Spinal cord (tissue), 10 donors: ENCODE results near the gene EPB41L2. TPM values are rescaled to one million over a fixed set of nuclear protein-coding genes. Genes with fewer than 3 reads are reported as not detected.

Experiments
- DNase-seq, 6 donors: peaks; one replicate each; pipeline versions ENCODE4 v3.0.0 to v3.0.0-alpha.2; 2013 to 2015; ENCODE audit warnings: low spot score in 6 of 6, low read depth in 4 of 6
- H3K27ac ChIP-seq: one replicate; pipeline ENCODE4 v1.5.1; 2013; ENCODE audit warnings: low read depth, low read length, control low read depth
- H3K27me3 ChIP-seq: one replicate; pipeline ENCODE4 v1.6.1; 2013; ENCODE audit warnings: low read length; ENCODE audit not compliant: control insufficient read depth, insufficient read depth
- H3K36me3 ChIP-seq: one replicate; pipeline ENCODE4 v1.6.1; 2013; ENCODE audit warnings: low read length; ENCODE audit not compliant: control insufficient read depth, insufficient read depth
- H3K4me1 ChIP-seq: one replicate; pipeline ENCODE4 v1.6.1; 2013; ENCODE audit warnings: low read length; ENCODE audit not compliant: control insufficient read depth, insufficient read depth
- H3K4me3 ChIP-seq: one replicate; pipeline ENCODE4 v1.5.1; 2013; ENCODE audit warnings: low read depth, low read length, control low read depth
- H3K9me3 ChIP-seq: one replicate; pipeline ENCODE4 v1.6.1; 2013; ENCODE audit warnings: low read length; ENCODE audit not compliant: control insufficient read depth, insufficient read depth
- WGBS: methylation state at CpG from one replicate; pipeline ENCODE4 v1.1.5; 2013; ENCODE audit warnings: missing lambda C conversion rate; ENCODE audit not compliant: insufficient coverage; 5-methylcytosine and 5-hydroxymethylcytosine counted together
- polyA plus RNA-seq, 2 donors: library from polyadenylated mRNA; unstranded; fragments of 120-200 nt; gene quantifications; one replicate each; pipeline ENCODE4 v1.2.1, GENCODE V29; 2013; ENCODE audit not compliant: insufficient read length in 2 of 2
- total RNA-seq, 2 donors: library from RNA; depleted of rRNA in 1 of 2; stranded (reverse); fragments of 120-200 nt in 1 of 2; fragments of >200 nt in 1 of 2; gene quantifications; one replicate each; pipeline versions ENCODE4 v1.2.3 to v1.2.4, GENCODE V29; 2013 to 2014
- donor health status: healthy.

EPB41L2 gene
- total and polyA plus RNA-seq, 4 donors, result 122 to 311 (median 267) TPM

- Histone ChIP-seq H3K4me1 (peaks cover under 1% of the 10 kb centered on the region), H3K4me3 (no peak overlapping the region), H3K36me3 (no peaks in the 10 kb centered on the region), H3K27ac (no peak overlapping the region), H3K27me3 (no peaks in the 10 kb centered on the region), H3K9me3 (no peaks in the 10 kb centered on the region)
- no peak for DNase-seq
Measured at GRCh38 chr6:130965656-130966055, 97.4 kb downstream of the EPB41L2 start.

DNA sequence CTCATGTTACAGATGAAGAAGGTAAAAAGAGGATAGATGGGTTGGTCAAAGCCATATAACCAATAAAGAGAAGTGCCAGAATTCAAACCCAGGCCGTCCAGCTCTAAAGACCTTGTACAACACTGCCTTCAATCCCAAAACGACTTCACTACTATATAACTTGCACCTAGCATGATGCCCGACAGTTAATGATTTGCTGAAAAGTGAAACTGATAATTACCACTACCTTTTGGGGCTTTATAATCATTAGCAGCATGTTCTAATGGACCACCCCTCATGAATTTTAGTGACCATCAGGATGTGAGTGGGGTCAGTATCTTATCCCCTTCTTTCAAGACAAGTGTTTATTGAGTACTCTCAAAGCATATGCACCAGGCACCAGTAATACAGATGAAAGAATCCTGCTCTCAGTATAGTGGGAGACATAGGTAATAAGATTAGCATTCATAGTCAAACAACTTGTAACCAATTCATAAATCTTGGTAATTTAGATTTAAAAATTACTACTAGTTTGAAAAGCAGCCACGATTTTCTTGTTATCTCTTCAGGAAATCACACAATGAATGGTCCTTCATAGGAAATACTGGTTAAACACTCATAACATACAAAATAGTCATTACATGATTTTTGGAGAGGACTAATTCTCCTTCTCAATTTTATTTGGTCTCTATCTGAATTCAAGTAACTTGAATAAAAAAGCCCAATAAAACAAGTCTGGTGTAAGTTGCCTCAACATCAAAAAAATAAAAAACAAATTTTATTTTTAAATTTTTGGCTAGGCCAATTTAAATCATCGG is 98.0 kb downstream of the EPB41L2 start:
- H3K27ac ChIP-seq, result no peak overlapping the region
- H3K27me3 ChIP-seq, result no peaks in the 10 kb centered on the region
- DNase-seq, result no peak
- H3K4me1 ChIP-seq, result no peaks in the 10 kb centered on the region
- no peak overlapping the region for H3K4me3 ChIP-seq
- no CpG with 5 or more reads among the region's 5 CpGs for WGBS
- H3K36me3 ChIP-seq, result no peaks in the 10 kb centered on the region
- H3K9me3 ChIP-seq, result no peaks in the 10 kb centered on the region

- Histone ChIP-seq H3K27ac (no peak overlapping the region), H3K4me3 (no peak overlapping the region), H3K9me3 (no peaks in the 10 kb centered on the region), H3K36me3 (no peaks in the 10 kb centered on the region), H3K27me3 (no peaks in the 10 kb centered on the region), H3K4me1 (no peaks in the 10 kb centered on the region)
- no CpG with 5 or more reads among the region's 2 CpGs for WGBS
- DNase-seq, result no peak
Measured at GRCh38 chr6:130964289-130964688, 98.8 kb downstream of the EPB41L2 start.

- H3K36me3 ChIP-seq, result no peaks in the 10 kb centered on the region
Measured at GRCh38 chr6:130962966-130963365, 100.1 kb downstream of the EPB41L2 start.

GRCh38 chr6:130961148-130961547 is 101.9 kb downstream of the EPB41L2 start:
- Histone ChIP-seq H3K4me1 (no peaks in the 10 kb centered on the region), H3K4me3 (no peak overlapping the region), H3K27me3 (no peaks in the 10 kb centered on the region), H3K9me3 (no peaks in the 10 kb centered on the region), H3K36me3 (no peaks in the 10 kb centered on the region), H3K27ac (no peak overlapping the region)
- no CpG with 5 or more reads among the region's 3 CpGs for WGBS
- no peak for DNase-seq

More at GRCh38 chr6:130962966-130963365, 100.1 kb downstream of the EPB41L2 start:
- Histone ChIP-seq H3K4me3 (no peak overlapping the region), H3K27ac (no peak overlapping the region), H3K27me3 (no peaks in the 10 kb centered on the region), H3K4me1 (no peaks in the 10 kb centered on the region), H3K9me3 (no peaks in the 10 kb centered on the region)
- DNase-seq, result no peak
- 30% methylated on average over 2 of the region's 2 CpGs for WGBS

- Histone ChIP-seq H3K9me3 (no peaks in the 10 kb centered on the region), H3K4me3 (no peak overlapping the region), H3K36me3 (no peaks in the 10 kb centered on the region), H3K27ac (no peak overlapping the region), H3K27me3 (no peaks in the 10 kb centered on the region), H3K4me1 (no peaks in the 10 kb centered on the region)
- 86% methylated on average over 1 of the region's 1 CpG for WGBS
- DNase-seq, result no peak
Measured at GRCh38 chr6:130959951-130960350, 103.1 kb downstream of the EPB41L2 start.

GRCh38 chr6:130958468-130958867 is 104.6 kb downstream of the EPB41L2 start:
- Histone ChIP-seq H3K4me1 (no peaks in the 10 kb centered on the region), H3K9me3 (no peaks in the 10 kb centered on the region), H3K27me3 (no peaks in the 10 kb centered on the region), H3K36me3 (no peaks in the 10 kb centered on the region), H3K27ac (no peak overlapping the region), H3K4me3 (no peak overlapping the region)
- WGBS, result 88% methylated on average over 1 of the region's 2 CpGs
- DNase-seq, result no peak

DNA sequence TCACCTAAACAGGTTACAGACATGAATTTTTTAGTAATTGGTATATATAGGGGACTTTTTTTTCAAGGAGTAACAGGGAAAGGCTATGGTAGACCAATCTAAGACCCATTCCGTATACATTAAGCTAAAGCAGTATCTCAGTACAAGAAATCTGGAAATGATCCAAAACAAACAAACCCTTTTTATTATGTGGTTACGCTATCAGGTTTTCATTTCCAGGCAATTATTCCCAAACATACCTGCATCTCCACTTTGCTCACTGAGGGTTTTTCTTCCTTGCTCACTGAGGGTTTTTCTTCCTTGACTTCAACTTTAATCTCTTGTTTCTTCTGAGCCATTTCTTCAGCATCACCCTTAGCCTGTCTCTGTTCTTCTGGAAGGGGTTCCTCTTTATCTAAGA is 107.3 kb downstream of the EPB41L2 start:
- 100% methylated on average over 1 of the region's 2 CpGs for WGBS
- no peak for DNase-seq
- Histone ChIP-seq H3K4me1 (no peaks in the 10 kb centered on the region), H3K9me3 (no peaks in the 10 kb centered on the region), H3K4me3 (no peak overlapping the region), H3K36me3 (no peaks in the 10 kb centered on the region), H3K27me3 (no peaks in the 10 kb centered on the region), H3K27ac (no peak overlapping the region)

- Histone ChIP-seq H3K4me1 (peaks cover 2% of the 10 kb centered on the region), H3K9me3 (no peaks in the 10 kb centered on the region), H3K36me3 (no peaks in the 10 kb centered on the region), H3K27ac (no peak overlapping the region), H3K4me3 (no peak overlapping the region), H3K27me3 (no peaks in the 10 kb centered on the region)
- DNase-seq, result no peak
- no CpG with 5 or more reads among the region's 1 CpG for WGBS
Measured at GRCh38 chr6:130949553-130949952, 113.5 kb downstream of the EPB41L2 start.

DNA sequence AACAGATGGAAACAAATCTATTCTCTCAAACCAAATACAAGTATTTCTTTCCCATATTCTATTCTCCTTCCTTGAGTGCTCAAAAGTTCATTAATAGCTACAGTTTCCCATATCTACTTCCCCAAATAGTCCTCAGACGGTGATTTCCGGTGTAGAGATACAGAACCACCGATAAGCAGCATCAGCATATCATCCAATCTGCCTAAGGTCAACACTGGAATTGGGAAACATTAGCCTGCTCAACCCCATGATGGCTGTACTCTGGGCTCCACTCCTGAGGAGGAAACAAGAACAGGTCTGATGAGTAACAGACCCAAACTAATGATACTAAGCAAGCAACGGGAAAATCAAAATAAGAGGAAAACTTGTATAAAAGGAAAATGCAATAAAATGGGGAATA is 115.6 kb downstream of the EPB41L2 start:
- peaks cover 3% of the 10 kb centered on the region for H3K4me1 ChIP-seq

More for the DNA sequence above, 115.6 kb downstream of the EPB41L2 start:
- Histone ChIP-seq H3K4me3 (no peak overlapping the region), H3K36me3 (no peaks in the 10 kb centered on the region), H3K27ac (no peak overlapping the region), H3K9me3 (no peaks in the 10 kb centered on the region), H3K27me3 (no peaks in the 10 kb centered on the region)
- WGBS, result 80% methylated on average over 2 of the region's 4 CpGs
- DNase-seq, result no peak
